SU-DHL-6 (cell line): Measurements from ENCODE around the gene NRAP.

Experiments used
- H2AFZ ChIP-seq: fragments of 200-600 bp; sonication (generic); 2 replicates; pipeline ENCODE4 v1.6.1; 2014; ENCODE audit warnings: low read depth, mild to moderate bottlenecking, moderate library complexity, mixed read lengths, antibody characterized with exemption, low read length; ENCODE audit not compliant: severe bottlenecking
- H3F3A ChIP-seq: fragments of 200-600 bp; shearing (Covaris generic); 2 replicates; pipeline ENCODE4 v1.6.0; 2016; ENCODE audit warnings: antibody characterized with exemption, mild to moderate bottlenecking; ENCODE audit not compliant: insufficient read depth
- H3K27ac ChIP-seq: fragments of 200-600 bp; sonication (generic); 2 replicates; pipeline ENCODE4 v1.5.1; 2016; ENCODE audit warnings: low read depth, mild to moderate bottlenecking, low read length, moderate library complexity, mixed read lengths
- H3K27me3 ChIP-seq: fragments of 200-600 bp; sonication (generic), shearing (Covaris generic); 2 replicates; pipeline ENCODE4 v1.6.0; 2014; ENCODE audit warnings: mild to moderate bottlenecking, low read length
- H3K36me3 ChIP-seq: fragments of 200-600 bp; sonication (generic); 2 replicates; pipeline ENCODE4 v1.6.1; 2014; ENCODE audit warnings: mild to moderate bottlenecking, low read length, mixed read lengths
- H3K4me2 ChIP-seq: fragments of 300-600, 200-600 bp; shearing (Covaris generic), sonication (generic); 2 replicates; pipeline ENCODE4 v1.6.0; 2014; ENCODE audit warnings: low read length, low read depth, mild to moderate bottlenecking; ENCODE audit not compliant: poor library complexity, severe bottlenecking
- H3K4me3 ChIP-seq: fragments of 200-600 bp; sonication (generic); 2 replicates; pipeline ENCODE4 v1.5.1; 2014; ENCODE audit warnings: antibody characterized with exemption, low read length, mild to moderate bottlenecking, mixed read lengths; ENCODE audit not compliant: insufficient read depth, poor library complexity, severe bottlenecking
- H3K79me2 ChIP-seq: fragments of 200-600 bp; sonication (generic); 2 replicates; pipeline ENCODE4 v1.6.1; 2014; ENCODE audit warnings: mild to moderate bottlenecking, low read length, moderate library complexity; ENCODE audit not compliant: insufficient read depth
- H3K9ac ChIP-seq: fragments of 200-600 bp; sonication (generic); 2 replicates; pipeline ENCODE4 v1.7.0; 2014; ENCODE audit warnings: mild to moderate bottlenecking, low read length
- H3K9me2 ChIP-seq: fragments of 200-600 bp; sonication (generic); replicated peaks from 2 replicates; pipeline ENCODE4 v1.6.1; 2014; ENCODE audit warnings: low read length; ENCODE audit not compliant: insufficient read depth
- H3K9me3 ChIP-seq: fragments of 200-600 bp; sonication (generic); 2 replicates; pipeline ENCODE4 v1.6.1; 2014; ENCODE audit warnings: low read length, mixed read lengths; ENCODE audit not compliant: insufficient read depth
- H4K20me1 ChIP-seq: fragments of 200-600 bp; sonication (generic); 2 replicates; pipeline ENCODE4 v1.6.1; 2014; ENCODE audit warnings: low read depth, mild to moderate bottlenecking, antibody characterized with exemption, low read length, moderate library complexity, mixed read lengths
- EZH2phosphoT487 ChIP-seq: fragments of 200-600 bp; sonication (generic), shearing (Covaris generic); conservative IDR thresholded peaks from 2 replicates; pipeline ENCODE4 v1.6.1; 2018; ENCODE audit warnings: mild to moderate bottlenecking, antibody characterized with exemption, low read length, moderate library complexity, mixed read lengths
- TF ChIP-seq, protein P1 (sequence below): fragments of 200-600 bp; sonication (generic); IDR thresholded peaks from one replicate; pipeline ENCODE4 v1.5.1; 2017; ENCODE audit warnings: antibody characterized with exemption, mild to moderate bottlenecking, low read length, moderate library complexity; ENCODE audit not compliant: insufficient read depth, poor library complexity, severe bottlenecking

Gene NRAP

GRCh38 chr10:113617086-113617485 lies 46.8 kb downstream of the NRAP start:
- TF ChIP-seq, protein P1, sequence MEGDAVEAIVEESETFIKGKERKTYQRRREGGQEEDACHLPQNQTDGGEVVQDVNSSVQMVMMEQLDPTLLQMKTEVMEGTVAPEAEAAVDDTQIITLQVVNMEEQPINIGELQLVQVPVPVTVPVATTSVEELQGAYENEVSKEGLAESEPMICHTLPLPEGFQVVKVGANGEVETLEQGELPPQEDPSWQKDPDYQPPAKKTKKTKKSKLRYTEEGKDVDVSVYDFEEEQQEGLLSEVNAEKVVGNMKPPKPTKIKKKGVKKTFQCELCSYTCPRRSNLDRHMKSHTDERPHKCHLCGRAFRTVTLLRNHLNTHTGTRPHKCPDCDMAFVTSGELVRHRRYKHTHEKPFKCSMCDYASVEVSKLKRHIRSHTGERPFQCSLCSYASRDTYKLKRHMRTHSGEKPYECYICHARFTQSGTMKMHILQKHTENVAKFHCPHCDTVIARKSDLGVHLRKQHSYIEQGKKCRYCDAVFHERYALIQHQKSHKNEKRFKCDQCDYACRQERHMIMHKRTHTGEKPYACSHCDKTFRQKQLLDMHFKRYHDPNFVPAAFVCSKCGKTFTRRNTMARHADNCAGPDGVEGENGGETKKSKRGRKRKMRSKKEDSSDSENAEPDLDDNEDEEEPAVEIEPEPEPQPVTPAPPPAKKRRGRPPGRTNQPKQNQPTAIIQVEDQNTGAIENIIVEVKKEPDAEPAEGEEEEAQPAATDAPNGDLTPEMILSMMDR = no peak
- TF ChIP-seq EZH2phosphoT487 = no peak
- Histone ChIP-seq H3K9ac (no peak overlapping the region), H3K36me3 (no peaks in the 10 kb centered on the region), H3K27ac (no peak overlapping the region), H3K4me2 (no peak overlapping the region), H4K20me1 (no peaks in the 10 kb centered on the region), H3K9me2 (no peaks in the 10 kb centered on the region), H3K4me3 (no peak overlapping the region), H2AFZ (no peak overlapping the region), H3K79me2 (no peaks in the 10 kb centered on the region), H3K9me3 (no peaks in the 10 kb centered on the region), H3K27me3 (no peaks in the 10 kb centered on the region), H3F3A (no peaks in the 10 kb centered on the region)

DNA sequence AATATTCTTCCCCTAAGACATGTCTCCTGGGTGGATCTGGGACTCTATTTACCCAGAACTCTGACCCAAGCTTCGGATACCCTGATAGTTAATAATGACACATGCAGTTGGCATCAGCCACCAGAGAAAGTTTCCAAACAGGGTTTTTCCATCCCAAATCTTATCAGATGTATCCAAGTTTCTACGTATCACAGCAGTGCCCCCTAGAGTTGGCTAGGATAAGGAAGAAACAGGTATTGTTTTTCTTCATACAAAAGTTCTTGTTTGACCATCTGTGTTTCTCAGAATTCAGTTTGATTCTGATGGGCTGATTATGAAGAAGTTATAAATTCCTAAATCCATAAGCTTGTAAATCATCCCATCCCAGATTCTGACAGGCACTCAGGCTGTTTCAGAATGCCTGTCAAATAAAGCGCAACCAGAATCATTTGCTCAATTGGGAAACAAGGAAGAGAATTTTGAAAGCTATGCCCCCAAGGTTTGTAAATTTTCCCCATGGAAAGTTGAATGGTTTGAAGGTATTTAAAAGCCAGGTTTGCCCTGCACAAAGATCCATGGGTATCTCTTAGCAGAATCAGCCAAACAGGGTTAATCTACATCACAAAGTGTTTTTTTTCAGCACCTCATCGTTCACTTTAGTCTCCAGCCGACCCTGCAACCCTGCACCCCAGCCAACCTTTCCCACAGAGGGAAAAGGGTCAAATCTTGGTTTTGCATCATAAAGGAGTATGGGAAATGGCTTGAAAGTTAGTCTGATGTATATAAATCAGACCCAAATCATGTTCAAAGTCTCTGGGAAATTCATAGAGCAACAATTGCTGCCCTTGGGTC lies 47.4 kb downstream of the NRAP start:
- Histone ChIP-seq H3K27me3 (no peaks in the 10 kb centered on the region), H3K27ac (no peak overlapping the region), H3F3A (no peaks in the 10 kb centered on the region)

GRCh38 chr10:113613977-113614690 lies 49.7 kb downstream of the NRAP start:
- Histone ChIP-seq H3K9ac (no peak overlapping the region), H3K36me3 (no peaks in the 10 kb centered on the region), H3F3A (no peaks in the 10 kb centered on the region), H3K27me3 (no peaks in the 10 kb centered on the region), H3K79me2 (no peaks in the 10 kb centered on the region), H3K9me3 (no peaks in the 10 kb centered on the region), H3K27ac (no peak overlapping the region), H3K4me3 (no peak overlapping the region), H2AFZ (no peak overlapping the region), H3K4me2 (no peak overlapping the region), H3K9me2 (no peaks in the 10 kb centered on the region), H4K20me1 (no peaks in the 10 kb centered on the region)
- no peak for TF ChIP-seq EZH2phosphoT487
- TF ChIP-seq, protein P1 = no peak

More for the DNA sequence above, 47.4 kb downstream of the NRAP start:
- H3K9ac ChIP-seq = no peak overlapping the region
- H3K4me2 ChIP-seq = no peak overlapping the region
- H2AFZ ChIP-seq = no peak overlapping the region
- no peaks in the 10 kb centered on the region for H3K9me3 ChIP-seq
- no peak overlapping the region for H3K4me3 ChIP-seq
- H4K20me1 ChIP-seq = no peaks in the 10 kb centered on the region
- no peaks in the 10 kb centered on the region for H3K9me2 ChIP-seq
- H3K79me2 ChIP-seq = no peaks in the 10 kb centered on the region
- TF ChIP-seq, protein P1 = peak; percentile 34
- TF ChIP-seq EZH2phosphoT487 = no peak
- no peaks in the 10 kb centered on the region for H3K36me3 ChIP-seq
